ENCODE results near the gene SMIM44.

The SMIM44 gene

DNA sequence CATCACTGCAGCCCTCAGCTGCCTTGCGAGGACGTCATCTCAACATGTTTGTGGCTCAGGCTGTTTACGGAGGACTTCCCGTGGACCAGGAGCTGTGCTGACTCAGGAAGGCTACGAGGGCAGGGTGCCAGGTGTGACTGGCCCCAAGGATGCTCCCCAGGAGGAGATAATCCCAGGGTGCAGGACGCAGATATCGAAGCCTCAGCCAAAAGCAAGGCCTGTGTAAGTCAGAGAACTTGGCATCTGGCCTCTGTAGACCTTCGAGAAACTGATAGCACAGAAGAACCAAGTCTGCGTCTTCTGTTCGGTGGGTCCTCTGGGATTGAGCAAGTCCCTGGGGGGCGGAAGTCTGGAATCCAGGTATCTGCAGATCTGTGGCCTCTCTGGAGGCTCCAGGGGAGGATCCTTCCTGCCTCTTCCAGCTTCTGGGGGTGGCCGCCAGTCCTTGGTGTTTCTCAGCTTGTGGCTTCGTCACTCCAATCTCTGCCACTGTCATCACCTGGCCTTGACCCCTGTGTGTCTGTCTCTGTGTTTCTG, 19.9 kb upstream of the SMIM44 start:
- H3K4me3 ChIP-seq (ENCODE audit: insufficient read depth, low read length, poor library complexity, severe bottlenecking): no peak overlapping the region
- no peak overlapping the region for H2AFZ ChIP-seq (ENCODE audit: low read depth, low read length, severe bottlenecking)
- H3F3A ChIP-seq (ENCODE audit: insufficient read depth): no peaks in the 10 kb centered on the region; the same call in 1 of the 2 replicates
- no peaks in the 10 kb centered on the region for H3K27me3 ChIP-seq (ENCODE audit: low read length)
- H3K9me3 ChIP-seq (ENCODE audit: insufficient read depth, low read length): no peaks in the 10 kb centered on the region
- TF ChIP-seq EZH2phosphoT487 (conservative IDR thresholded peaks at IDR 0.05; ENCODE audit: low read length): no peak
- TF ChIP-seq, protein P1, sequence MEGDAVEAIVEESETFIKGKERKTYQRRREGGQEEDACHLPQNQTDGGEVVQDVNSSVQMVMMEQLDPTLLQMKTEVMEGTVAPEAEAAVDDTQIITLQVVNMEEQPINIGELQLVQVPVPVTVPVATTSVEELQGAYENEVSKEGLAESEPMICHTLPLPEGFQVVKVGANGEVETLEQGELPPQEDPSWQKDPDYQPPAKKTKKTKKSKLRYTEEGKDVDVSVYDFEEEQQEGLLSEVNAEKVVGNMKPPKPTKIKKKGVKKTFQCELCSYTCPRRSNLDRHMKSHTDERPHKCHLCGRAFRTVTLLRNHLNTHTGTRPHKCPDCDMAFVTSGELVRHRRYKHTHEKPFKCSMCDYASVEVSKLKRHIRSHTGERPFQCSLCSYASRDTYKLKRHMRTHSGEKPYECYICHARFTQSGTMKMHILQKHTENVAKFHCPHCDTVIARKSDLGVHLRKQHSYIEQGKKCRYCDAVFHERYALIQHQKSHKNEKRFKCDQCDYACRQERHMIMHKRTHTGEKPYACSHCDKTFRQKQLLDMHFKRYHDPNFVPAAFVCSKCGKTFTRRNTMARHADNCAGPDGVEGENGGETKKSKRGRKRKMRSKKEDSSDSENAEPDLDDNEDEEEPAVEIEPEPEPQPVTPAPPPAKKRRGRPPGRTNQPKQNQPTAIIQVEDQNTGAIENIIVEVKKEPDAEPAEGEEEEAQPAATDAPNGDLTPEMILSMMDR (IDR thresholded peaks at IDR 0.05; ENCODE audit: insufficient read depth, low read length, poor library complexity, severe bottlenecking): no peak
- H3K4me2 ChIP-seq (ENCODE audit: low read depth, low read length, poor library complexity, severe bottlenecking): no peak overlapping the region
- no peaks in the 10 kb centered on the region for H3K9me2 ChIP-seq (replicated peaks; ENCODE audit: insufficient read depth, low read length)
- no peaks in the 10 kb centered on the region for H3K36me3 ChIP-seq (ENCODE audit: low read length)
- H4K20me1 ChIP-seq (ENCODE audit: low read depth, low read length): no peaks in the 10 kb centered on the region
- H3K27ac ChIP-seq (ENCODE audit: low read depth, low read length): no peak overlapping the region
- H3K79me2 ChIP-seq (ENCODE audit: insufficient read depth, low read length): peaks cover 38% of the 10 kb centered on the region
- no peak overlapping the region for H3K9ac ChIP-seq (ENCODE audit: low read length)

DNA sequence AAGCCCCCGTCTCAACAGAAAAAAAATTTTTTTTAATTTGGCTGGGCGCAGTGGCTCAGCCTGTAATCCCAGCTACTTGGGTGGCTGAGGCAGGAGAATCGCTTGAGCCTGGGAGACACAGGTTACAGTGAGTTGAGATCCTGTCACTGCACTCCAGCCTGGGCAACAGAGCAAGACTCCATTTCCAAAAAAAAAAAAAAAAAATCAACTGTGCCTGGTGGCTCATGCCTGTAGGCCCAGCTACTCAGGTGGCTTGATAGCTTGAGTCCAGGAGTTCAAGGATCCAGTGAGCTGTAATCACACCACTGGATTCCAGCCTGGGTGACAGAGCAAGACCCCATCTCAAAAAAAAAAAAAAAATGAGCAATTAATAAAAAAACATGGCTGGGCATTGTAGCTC, 18.5 kb upstream of the SMIM44 start:
- no peak overlapping the region for H3K4me3 ChIP-seq (ENCODE audit: insufficient read depth, low read length, poor library complexity, severe bottlenecking)
- no peaks in the 10 kb centered on the region for H3K9me3 ChIP-seq (ENCODE audit: insufficient read depth, low read length)
- H3K9ac ChIP-seq (ENCODE audit: low read length): no peak overlapping the region
- no peak overlapping the region for H2AFZ ChIP-seq (ENCODE audit: low read depth, low read length, severe bottlenecking)
- H3K27me3 ChIP-seq (ENCODE audit: low read length): no peaks in the 10 kb centered on the region
- no peak for TF ChIP-seq EZH2phosphoT487 (conservative IDR thresholded peaks at IDR 0.05; ENCODE audit: low read length)
- TF ChIP-seq, protein P1 (IDR thresholded peaks at IDR 0.05; ENCODE audit: insufficient read depth, low read length, poor library complexity, severe bottlenecking): no peak
- H3K9me2 ChIP-seq (replicated peaks; ENCODE audit: insufficient read depth, low read length): no peaks in the 10 kb centered on the region
- no peak overlapping the region for H3K27ac ChIP-seq (ENCODE audit: low read depth, low read length)
- H3K79me2 ChIP-seq (ENCODE audit: insufficient read depth, low read length): peaks cover 36% of the 10 kb centered on the region
- H4K20me1 ChIP-seq (ENCODE audit: low read depth, low read length): no peaks in the 10 kb centered on the region
- H3F3A ChIP-seq (ENCODE audit: insufficient read depth): no peaks in the 10 kb centered on the region; the same call in 1 of the 2 replicates
- H3K36me3 ChIP-seq (ENCODE audit: low read length): no peaks in the 10 kb centered on the region
- no peak overlapping the region for H3K4me2 ChIP-seq (ENCODE audit: low read depth, low read length, poor library complexity, severe bottlenecking)

DNA sequence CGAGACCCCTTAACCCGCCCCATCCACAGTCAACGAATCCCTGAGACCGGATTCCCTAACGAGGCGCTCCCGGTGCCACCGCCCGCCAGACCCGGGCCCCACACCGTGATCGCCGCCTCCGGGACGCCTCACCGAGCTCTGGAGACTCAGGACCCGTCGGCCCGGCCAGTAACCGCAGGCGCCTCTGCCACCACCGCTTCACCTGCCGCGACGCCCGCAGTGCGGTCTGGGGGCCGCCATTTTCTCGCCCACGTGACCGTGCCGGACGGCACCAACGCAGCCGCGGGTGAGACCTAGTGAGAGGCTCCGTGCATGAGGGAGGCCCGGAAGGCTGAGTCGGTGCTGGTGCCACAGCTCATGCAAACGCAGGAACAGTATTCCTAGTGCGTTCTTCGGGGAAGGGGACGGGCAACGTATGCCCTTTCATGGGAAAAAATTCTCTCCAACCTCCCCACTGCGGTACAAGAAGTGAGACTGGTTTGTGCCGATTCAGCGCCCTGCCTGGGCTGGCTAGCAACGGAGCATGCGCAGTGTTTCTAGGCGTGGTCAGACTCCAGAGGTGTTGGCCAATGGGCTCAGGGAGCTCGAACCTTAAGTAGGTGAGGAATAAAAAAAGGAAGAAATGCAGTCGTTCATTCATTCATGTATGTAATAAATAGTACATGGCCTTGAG, 17.3 kb upstream of the SMIM44 start, which contains the start of gene DOHH:
Gene DOHH (minus strand): TSS at position 246 of the 673 bp plus-strand sequence. CDS start 3,860 bp downstream, outside the sequence.
- H3K27ac ChIP-seq (ENCODE audit: low read depth, low read length): peak within 1 kb of the TSS; percentile 76
- H3F3A ChIP-seq (ENCODE audit: insufficient read depth): no peaks in the 10 kb centered on the region; the same call in 1 of the 2 replicates
- peak within 1 kb of the TSS; percentile 89 for H2AFZ ChIP-seq (ENCODE audit: low read depth, low read length, severe bottlenecking)
- peak within 1 kb of the TSS; percentile 98 for H3K4me2 ChIP-seq (ENCODE audit: low read depth, low read length, poor library complexity, severe bottlenecking)
- H3K4me3 ChIP-seq (ENCODE audit: insufficient read depth, low read length, poor library complexity, severe bottlenecking): peak within 1 kb of the TSS; percentile 95
- no peaks in the 10 kb centered on the region for H3K27me3 ChIP-seq (ENCODE audit: low read length)
- H3K9me2 ChIP-seq (replicated peaks; ENCODE audit: insufficient read depth, low read length): no peaks in the 10 kb centered on the region
- peak within 1 kb of the TSS; percentile 82 for H3K9ac ChIP-seq (ENCODE audit: low read length)
- no peaks in the 10 kb centered on the region for H3K36me3 ChIP-seq (ENCODE audit: low read length)
- peaks cover 31% of the 10 kb centered on the region for H3K79me2 ChIP-seq (ENCODE audit: insufficient read depth, low read length)
- no peaks in the 10 kb centered on the region for H3K9me3 ChIP-seq (ENCODE audit: insufficient read depth, low read length)
- TF ChIP-seq, protein P1 (IDR thresholded peaks at IDR 0.05; ENCODE audit: insufficient read depth, low read length, poor library complexity, severe bottlenecking): no peak
- no peak for TF ChIP-seq EZH2phosphoT487 (conservative IDR thresholded peaks at IDR 0.05; ENCODE audit: low read length)
- no peaks in the 10 kb centered on the region for H4K20me1 ChIP-seq (ENCODE audit: low read depth, low read length)
